ENCODE measurements around the gene NME7.

GRCh38 chr1:169108863-169109560 lies 258.6 kb downstream of the NME7 start:
- TF ChIP-seq CTCF (IDR thresholded peaks at IDR 0.05) (peak; percentile 34), EZH2 (IDR thresholded peaks at IDR 0.05) (no peak), EZH2phosphoT487 (IDR thresholded peaks at IDR 0.05) (no peak)
